HepG2 (cell line): ENCODE data around the gene BEST2. TPM values are rescaled to one million over a fixed set of nuclear protein-coding genes. Genes with fewer than 3 reads are reported as not detected.

Source experiments
- ARNT2 ChIP-seq: sonication (generic); formaldehyde crosslinking; IDR thresholded peaks from 2 replicates; pipeline ENCODE4 v1.8.0; 2022; ENCODE audit warnings: mild to moderate bottlenecking, low read depth, missing genetic modification reagents, moderate library complexity
- DMTF1 ChIP-seq: sonication (generic); formaldehyde crosslinking; IDR thresholded peaks from 2 replicates; pipeline ENCODE4 v1.4.0; 2020; ENCODE audit warnings: mild to moderate bottlenecking, missing genetic modification reagents
- DRAP1 ChIP-seq: IDR thresholded peaks from 2 replicates; pipeline ENCODE4 v1.6.1; 2016; ENCODE audit warnings: missing genetic modification reagents, missing compliant biosample characterization
- GATAD1 ChIP-seq: IDR thresholded peaks from 2 replicates; pipeline ENCODE4 v1.6.1; 2016; ENCODE audit warnings: missing genetic modification reagents, missing compliant biosample characterization
- HNRNPK ChIP-seq: fragments of 200-400 bp; formaldehyde crosslinking; IDR thresholded peaks from 2 replicates; pipeline ENCODE4 v1.6.1; 2018; ENCODE audit warnings: low read length, low read depth, moderate library complexity, mild to moderate bottlenecking; ENCODE audit not compliant: poor library complexity, severe bottlenecking
- HNRNPLL ChIP-seq: fragments of 200-400 bp; formaldehyde crosslinking; IDR thresholded peaks from 2 replicates; pipeline ENCODE4 v1.6.1; 2017; ENCODE audit warnings: mild to moderate bottlenecking, low read depth, low read length; ENCODE audit not compliant: poor library complexity, severe bottlenecking
- KLF9 ChIP-seq: IDR thresholded peaks from 2 replicates; pipeline ENCODE4 v1.6.1; 2016; ENCODE audit warnings: low read depth
- MED1 ChIP-seq: sonication (generic); formaldehyde crosslinking; IDR thresholded peaks from 2 replicates; pipeline ENCODE4 v1.4.0; 2020; ENCODE audit warnings: missing genetic modification reagents
- MTF2 ChIP-seq: sonication (generic); formaldehyde crosslinking; IDR thresholded peaks from 2 replicates; pipeline ENCODE4 v1.5.0; 2020; ENCODE audit warnings: missing genetic modification reagents, borderline replicate concordance
- NFKB2 ChIP-seq: sonication (generic); formaldehyde crosslinking; IDR thresholded peaks from 2 replicates; pipeline ENCODE4 v1.4.0; 2020; ENCODE audit warnings: missing genetic modification reagents, borderline replicate concordance
- SNAI1 ChIP-seq: sonication (generic); formaldehyde crosslinking; IDR thresholded peaks from 2 replicates; pipeline ENCODE4 v1.5.0; 2020; ENCODE audit warnings: mild to moderate bottlenecking, missing genetic modification reagents, borderline replicate concordance
- UBTF ChIP-seq: sonication (generic); formaldehyde crosslinking; IDR thresholded peaks from 2 replicates; pipeline ENCODE4 v1.4.0; 2020; ENCODE audit warnings: mild to moderate bottlenecking, missing genetic modification reagents
- ZBTB4 ChIP-seq: sonication (generic); formaldehyde crosslinking; IDR thresholded peaks from 2 replicates; pipeline ENCODE4 v1.4.0; 2020; ENCODE audit warnings: missing genetic modification reagents, mild to moderate bottlenecking, borderline replicate concordance
- ZNF143 ChIP-seq: sonication (generic); formaldehyde crosslinking; IDR thresholded peaks from 2 replicates; pipeline ENCODE4 v1.4.0; 2020; ENCODE audit warnings: missing genetic modification reagents
- ZNF24 ChIP-seq: fragments of 450-650 bp; IDR thresholded peaks from 2 replicates; pipeline ENCODE4 v1.6.1; 2017; ENCODE audit warnings: antibody characterized with exemption, mild to moderate bottlenecking
- ZNF260 ChIP-seq: sonication (generic); formaldehyde crosslinking; IDR thresholded peaks from 2 replicates; pipeline ENCODE4 v1.4.0; 2020; ENCODE audit warnings: missing genetic modification reagents, low read depth, mild to moderate bottlenecking, borderline replicate concordance
- ZNF343 ChIP-seq: sonication (generic); formaldehyde crosslinking; IDR thresholded peaks from 2 replicates; pipeline ENCODE4 v1.4.0; 2020; ENCODE audit warnings: mild to moderate bottlenecking, missing genetic modification reagents
- ZNF446 ChIP-seq: sonication (generic); formaldehyde crosslinking; IDR thresholded peaks from 2 replicates; pipeline ENCODE4 v1.5.0; 2020; ENCODE audit warnings: mild to moderate bottlenecking, missing genetic modification reagents
- polyA plus RNA-seq, 8 experiments: library from polyadenylated mRNA; depleted of rRNA in 3 of 8; stranded (reverse) in 7 of 8; unstranded in 1 of 8; fragments of >200 nt; fragmentation: Illumina TruSeq in 4 of 8; extraction: Trizol in 4 of 8; gene quantifications; 2 replicates each; pipeline versions ENCODE4 v1.2.1 to v1.2.3, GENCODE V29; 2011 to 2016; ENCODE audit warnings: low read depth in 4 of 8, missing spikeins in 1 of 8, mixed read lengths in 1 of 8; ENCODE audit not compliant: insufficient read depth in 1 of 8
- total RNA-seq, 5 experiments: library from RNA; depleted of rRNA; stranded (reverse); fragments of >200 nt; fragmentation: Illumina TruSeq; extraction: Trizol; gene quantifications; 2 replicates each; pipeline ENCODE4 v1.2.3, GENCODE V29; 2016; ENCODE audit warnings: low read depth in 1 of 5

The BEST2 gene
- total and polyA plus RNA-seq, 2 of the 13 experiments (the other 11 are each of a cell fraction or from before 2014, with no cell fraction given) = not detected

- TF ChIP-seq ZNF446 (CRISPR knock-in tag) (0 out of 2 replicates have a peak, but pooled peaks have one; percentile 50), UBTF (peak; percentile 58), HNRNPLL (peak; percentile 48), ZBTB4 (no peak), HNRNPK (no peak), NFKB2 (CRISPR knock-in tag) (no peak), ZNF260 (CRISPR knock-in tag) (no peak), ZNF24 (no peak), ARNT2 (0 out of 2 replicates have a peak, but pooled peaks have one; percentile 45), MED1 (CRISPR knock-in tag) (peak; percentile 76), GATAD1 (peak; percentile 66; the same call in 1 of the 2 replicates), MTF2 (CRISPR knock-in tag) (peak; percentile 42; the same call in 1 of the 2 replicates), ZNF143 (CRISPR knock-in tag) (no peak), DMTF1 (CRISPR knock-in tag) (no peak), KLF9 (CRISPR knock-in tag) (peak; percentile 82; the same call in 1 of the 2 replicates), SNAI1 (CRISPR knock-in tag) (no peak), ZNF343 (CRISPR knock-in tag) (no peak), DRAP1 (CRISPR knock-in tag) (peak; percentile 53; the same call in 1 of the 2 replicates)
Observed at GRCh38 chr19:12793290-12794195, 42.0 kb downstream of the BEST2 start (continued).
